HEK293 (cell line): ENCODE measurements around the gene PIK3CD.

ENCODE experiments used
- BCL11A ChIP-seq: fragments of 450-650 bp; formaldehyde crosslinking; IDR thresholded peaks from 2 replicates; pipeline ENCODE4 v1.5.1; 2016; ENCODE audit warnings: low read depth, missing biosample characterization, missing genetic modification characterization
- GLI4 ChIP-seq: fragments of 450-650 bp; formaldehyde crosslinking; IDR thresholded peaks from 2 replicates; pipeline ENCODE4 v1.5.1; 2016; ENCODE audit warnings: missing biosample characterization, missing genetic modification characterization
- PATZ1 ChIP-seq: fragments of 450-650 bp; formaldehyde crosslinking; IDR thresholded peaks from 2 replicates; pipeline ENCODE4 v1.5.1; 2016; ENCODE audit warnings: missing biosample characterization, missing genetic modification characterization
- ZBTB11 ChIP-seq: fragments of 450-650 bp; formaldehyde crosslinking; conservative IDR thresholded peaks from 2 replicates; pipeline ENCODE4 v1.5.1; 2016; ENCODE audit warnings: low read depth, missing biosample characterization, missing genetic modification characterization
- ZFP37 ChIP-seq: fragments of 450-650 bp; formaldehyde crosslinking; IDR thresholded peaks from 2 replicates; pipeline ENCODE4 v1.5.1; 2016; ENCODE audit warnings: missing biosample characterization, missing genetic modification characterization
- ZNF423 ChIP-seq: fragments of 450-650 bp; formaldehyde crosslinking; IDR thresholded peaks from 2 replicates; pipeline ENCODE4 v1.5.1; 2016; ENCODE audit warnings: missing biosample characterization, missing genetic modification characterization
- ZNF785 ChIP-seq: fragments of 450-650 bp; formaldehyde crosslinking; IDR thresholded peaks from 2 replicates; pipeline ENCODE4 v1.5.1; 2016; ENCODE audit warnings: missing biosample characterization, missing genetic modification characterization
- ZSCAN30 ChIP-seq: fragments of 450-650 bp; IDR thresholded peaks from 2 replicates; pipeline ENCODE4 v1.5.1; 2018; ENCODE audit warnings: missing biosample characterization, mild to moderate bottlenecking, missing genetic modification characterization, moderate library complexity
- TF ChIP-seq, protein P1 (sequence below): fragments of 450-650 bp; formaldehyde crosslinking; IDR thresholded peaks from 2 replicates; pipeline ENCODE4 v1.5.1; 2016; ENCODE audit warnings: missing biosample characterization, missing genetic modification characterization
- TF ChIP-seq, protein P2 (sequence below): sonication (generic); formaldehyde crosslinking; IDR thresholded peaks from 2 replicates; pipeline ENCODE4 v1.8.1; 2022; ENCODE audit warnings: mild to moderate bottlenecking, moderate library complexity, missing genetic modification reagents

DNA sequence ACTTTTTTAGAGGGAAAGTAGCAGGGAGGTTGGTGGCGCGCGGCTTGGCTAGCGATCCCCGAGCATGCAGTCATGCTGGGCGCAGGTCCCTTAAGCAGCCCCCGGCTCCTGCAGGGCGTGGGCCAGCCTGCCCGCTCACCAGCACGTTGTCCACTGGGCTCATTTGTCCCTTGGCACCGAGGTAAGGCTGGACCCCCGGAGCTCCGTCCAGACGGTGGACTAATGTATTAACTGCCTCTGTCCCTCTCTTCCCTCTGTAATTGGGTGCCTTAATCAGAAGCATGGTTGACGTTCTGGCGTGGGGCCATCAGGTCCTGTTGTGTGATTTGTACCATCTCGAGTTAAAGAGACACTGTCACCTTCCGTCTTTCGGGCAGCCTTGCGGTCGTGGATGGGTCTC, 45.1 kb upstream of the PIK3CD start:
- TF ChIP-seq, protein P1, sequence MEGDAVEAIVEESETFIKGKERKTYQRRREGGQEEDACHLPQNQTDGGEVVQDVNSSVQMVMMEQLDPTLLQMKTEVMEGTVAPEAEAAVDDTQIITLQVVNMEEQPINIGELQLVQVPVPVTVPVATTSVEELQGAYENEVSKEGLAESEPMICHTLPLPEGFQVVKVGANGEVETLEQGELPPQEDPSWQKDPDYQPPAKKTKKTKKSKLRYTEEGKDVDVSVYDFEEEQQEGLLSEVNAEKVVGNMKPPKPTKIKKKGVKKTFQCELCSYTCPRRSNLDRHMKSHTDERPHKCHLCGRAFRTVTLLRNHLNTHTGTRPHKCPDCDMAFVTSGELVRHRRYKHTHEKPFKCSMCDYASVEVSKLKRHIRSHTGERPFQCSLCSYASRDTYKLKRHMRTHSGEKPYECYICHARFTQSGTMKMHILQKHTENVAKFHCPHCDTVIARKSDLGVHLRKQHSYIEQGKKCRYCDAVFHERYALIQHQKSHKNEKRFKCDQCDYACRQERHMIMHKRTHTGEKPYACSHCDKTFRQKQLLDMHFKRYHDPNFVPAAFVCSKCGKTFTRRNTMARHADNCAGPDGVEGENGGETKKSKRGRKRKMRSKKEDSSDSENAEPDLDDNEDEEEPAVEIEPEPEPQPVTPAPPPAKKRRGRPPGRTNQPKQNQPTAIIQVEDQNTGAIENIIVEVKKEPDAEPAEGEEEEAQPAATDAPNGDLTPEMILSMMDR (tag by site-specific recombination): no peak
- no peak for TF ChIP-seq ZBTB11 (tag by site-specific recombination)
- no peak for TF ChIP-seq BCL11A (tag by site-specific recombination)
- no peak for TF ChIP-seq ZNF785 (tag by site-specific recombination)
- TF ChIP-seq ZSCAN30: no peak
- TF ChIP-seq ZFP37 (tag by site-specific recombination): no peak
- TF ChIP-seq PATZ1 (tag by site-specific recombination): no peak
- no peak for TF ChIP-seq ZNF423
- TF ChIP-seq, protein P2, sequence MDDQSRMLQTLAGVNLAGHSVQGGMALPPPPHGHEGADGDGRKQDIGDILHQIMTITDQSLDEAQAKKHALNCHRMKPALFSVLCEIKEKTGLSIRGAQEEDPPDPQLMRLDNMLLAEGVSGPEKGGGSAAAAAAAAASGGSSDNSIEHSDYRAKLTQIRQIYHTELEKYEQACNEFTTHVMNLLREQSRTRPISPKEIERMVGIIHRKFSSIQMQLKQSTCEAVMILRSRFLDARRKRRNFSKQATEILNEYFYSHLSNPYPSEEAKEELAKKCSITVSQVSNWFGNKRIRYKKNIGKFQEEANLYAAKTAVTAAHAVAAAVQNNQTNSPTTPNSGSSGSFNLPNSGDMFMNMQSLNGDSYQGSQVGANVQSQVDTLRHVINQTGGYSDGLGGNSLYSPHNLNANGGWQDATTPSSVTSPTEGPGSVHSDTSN (CRISPR knock-in tag): no peak
- no peak for TF ChIP-seq GLI4 (tag by site-specific recombination)
